ENCODE data around the gene CALR3. TPM values are rescaled to one million over a fixed set of nuclear protein-coding genes. Genes with fewer than 3 reads are reported as not detected.
A peak's percentile ranks its signal among the peaks of the same experiment; 100 is the strongest.
"Not testable (repeated sequence)": the region's sequence is repeated elsewhere in the genome, so short reads cannot be mapped to it uniquely, and the experiment has no call there.

CALR3 gene
- total and polyA plus RNA-seq, 7 donors = not detected

GRCh38 chr19:16508546-16508945 is 12.6 kb upstream of the CALR3 start:
- no peak for DNase-seq
- H3K4me1 ChIP-seq = no peaks in the 10 kb centered on the region
- no peak overlapping the region for H3K4me3 ChIP-seq
- H3K27ac ChIP-seq = peak overlapping the region in 1 of 4 donors; percentile 71
- peaks cover 8 to 94% (median 22%) of the 10 kb centered on the region in 4 donors for H3K36me3 ChIP-seq
- 95 to 97% methylated on average over 5 of the region's 5 CpGs for WGBS, 2 donors
- H3K9me3 ChIP-seq = no peaks in the 10 kb centered on the region
- intact Hi-C loops (cut with DNase I) = no loop called here
- no peaks in the 10 kb centered on the region for H3K27me3 ChIP-seq
- TF ChIP-seq CTCF (IDR thresholded peaks at IDR 0.05) (no peak), EP300 (IDR thresholded peaks at IDR 0.05) (no peak), POLR2AphosphoS5 (IDR thresholded peaks at IDR 0.05) (no peak), POLR2A (IDR thresholded peaks at IDR 0.05) (no peak)

GRCh38 chr19:16506961-16507360 is 11.0 kb upstream of the CALR3 start:
- H3K4me3 ChIP-seq = no peak overlapping the region
- no peaks in the 10 kb centered on the region for H3K9me3 ChIP-seq
- H3K4me1 ChIP-seq = no peaks in the 10 kb centered on the region
- peaks cover 8 to 92% (median 24%) of the 10 kb centered on the region in 4 donors for H3K36me3 ChIP-seq
- H3K27ac ChIP-seq = no peak overlapping the region
- intact Hi-C loops (cut with DNase I) = no loop called here
- no peak for DNase-seq
- TF ChIP-seq CTCF (IDR thresholded peaks at IDR 0.05) = no peak
- TF ChIP-seq POLR2A (IDR thresholded peaks at IDR 0.05) = no peak
- no peak for TF ChIP-seq POLR2AphosphoS5 (IDR thresholded peaks at IDR 0.05)
- no peak for TF ChIP-seq EP300 (IDR thresholded peaks at IDR 0.05)
- no peaks in the 10 kb centered on the region for H3K27me3 ChIP-seq
- 92 to 94% methylated on average over 6 of the region's 6 CpGs for WGBS, 2 donors

- WGBS, 2 donors = 93% methylated on average over 11 of the region's 11 CpGs
- H3K4me3 ChIP-seq; H3K4me1 ChIP-seq; intact Hi-C loops (cut with DNase I); H3K27me3 ChIP-seq; DNase-seq; H3K27ac ChIP-seq; H3K9me3 ChIP-seq: not testable (repeated sequence)
- H3K36me3 ChIP-seq = peaks cover 8 to 91% (median 26%) of the 10 kb centered on the region in 4 donors
Observed at GRCh38 chr19:16506161-16506560, 10.2 kb upstream of the CALR3 start.

- Histone ChIP-seq H3K9me3 (no peaks in the 10 kb centered on the region), H3K27ac (no peak overlapping the region)
Observed at GRCh38 chr19:16504271-16504670, 8.3 kb upstream of the CALR3 start.

GRCh38 chr19:16497837-16498236 is 1.9 kb upstream of the CALR3 start:
- peaks cover 0 to 13% (median 11%) of the 10 kb centered on the region in 4 donors for H3K4me1 ChIP-seq
- DNase-seq = no peak
- H3K4me3 ChIP-seq = no peak overlapping the region
- WGBS, 2 donors = 96 to 97% methylated on average over 6 of the region's 6 CpGs
- peaks cover 0 to 23% (median 8%) of the 10 kb centered on the region in 4 donors for H3K36me3 ChIP-seq
- H3K9me3 ChIP-seq = no peaks in the 10 kb centered on the region
- intact Hi-C loops (cut with DNase I) = no loop called here
- TF ChIP-seq EP300 (IDR thresholded peaks at IDR 0.05) (no peak), CTCF (IDR thresholded peaks at IDR 0.05) (no peak), POLR2A (IDR thresholded peaks at IDR 0.05) (no peak), POLR2AphosphoS5 (IDR thresholded peaks at IDR 0.05) (no peak)
- H3K27ac ChIP-seq = no peak overlapping the region
- H3K27me3 ChIP-seq = no peaks in the 10 kb centered on the region

More at GRCh38 chr19:16504271-16504670, 8.3 kb upstream of the CALR3 start:
- no peak for DNase-seq
- H3K27me3 ChIP-seq = no peaks in the 10 kb centered on the region
- intact Hi-C loops (cut with DNase I) = no loop called here
- peaks cover 0 to 81% (median 18%) of the 10 kb centered on the region in 4 donors for H3K36me3 ChIP-seq
- H3K4me3 ChIP-seq = no peak overlapping the region
- WGBS, 2 donors = 89 to 93% methylated on average over 3 of the region's 3 CpGs
- no peak for TF ChIP-seq POLR2AphosphoS5 (IDR thresholded peaks at IDR 0.05)
- no peak for TF ChIP-seq EP300 (IDR thresholded peaks at IDR 0.05)
- TF ChIP-seq POLR2A (IDR thresholded peaks at IDR 0.05) = no peak
- no peak for TF ChIP-seq CTCF (IDR thresholded peaks at IDR 0.05)
- H3K4me1 ChIP-seq = no peaks in the 10 kb centered on the region
